GM19395 (cell line): ENCODE results near the gene SNORC.

Experiments
- ATAC-seq: cut with Tn5 transposase; IDR thresholded peaks from one replicate; pipeline ENCODE4 v1.9.1; 2021; ENCODE audit warnings: mild to moderate bottlenecking, moderate library complexity; ENCODE audit not compliant: unreplicated experiment

The SNORC gene

DNA sequence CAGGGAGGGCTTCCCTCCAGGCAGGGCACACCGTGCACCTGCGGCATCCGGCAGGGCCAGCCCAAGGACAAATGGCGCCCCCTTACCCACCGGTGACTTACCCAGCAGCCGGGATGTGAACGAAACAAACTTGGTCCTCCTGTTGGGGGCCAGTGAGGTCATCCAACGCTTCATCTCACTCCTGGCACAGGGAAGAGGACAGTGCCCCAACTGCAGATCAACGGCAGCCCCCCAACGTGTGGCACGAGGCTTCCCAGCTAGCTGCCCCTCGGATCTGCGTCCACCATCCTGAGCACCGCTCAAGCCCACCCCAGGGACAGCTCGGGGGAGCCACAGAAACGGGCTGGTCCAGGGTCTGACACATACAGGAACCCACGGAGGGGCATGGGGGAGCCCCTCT, 12.0 kb downstream of the SNORC start:
- no peak for ATAC-seq

GRCh38 chr2:232882505-232883115, 12.5 kb downstream of the SNORC start:
- no peak for ATAC-seq

DNA sequence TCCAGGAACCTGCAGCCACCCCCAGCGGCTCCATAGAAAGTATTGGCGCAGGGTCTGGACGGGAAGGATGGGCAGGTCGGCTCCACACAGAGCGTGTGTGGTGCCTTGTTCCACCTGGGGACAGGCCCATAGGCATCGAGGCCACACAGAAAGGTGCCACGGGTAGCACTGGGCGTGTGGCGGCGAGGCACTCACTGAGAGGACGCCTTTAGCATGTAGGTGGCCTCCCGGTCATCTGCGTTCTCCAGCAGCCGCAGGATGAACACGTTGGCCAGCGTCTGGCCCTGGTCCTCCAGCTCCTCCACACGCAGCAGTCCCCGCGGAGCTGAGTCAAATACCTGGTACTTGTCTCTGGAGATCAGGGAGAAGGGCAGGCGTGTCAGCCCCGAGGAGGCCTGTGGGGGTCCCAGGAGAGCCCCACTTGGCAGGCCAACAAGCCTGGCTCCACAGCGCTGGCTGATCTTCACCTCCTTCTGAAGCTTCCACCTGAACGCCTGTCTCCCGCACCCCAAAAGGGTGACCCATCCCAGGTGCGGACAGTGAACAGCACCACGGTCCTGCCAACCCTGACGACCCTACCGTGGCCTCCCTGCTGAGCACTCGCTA, 13.2 kb downstream of the SNORC start:
- no peak for ATAC-seq

DNA sequence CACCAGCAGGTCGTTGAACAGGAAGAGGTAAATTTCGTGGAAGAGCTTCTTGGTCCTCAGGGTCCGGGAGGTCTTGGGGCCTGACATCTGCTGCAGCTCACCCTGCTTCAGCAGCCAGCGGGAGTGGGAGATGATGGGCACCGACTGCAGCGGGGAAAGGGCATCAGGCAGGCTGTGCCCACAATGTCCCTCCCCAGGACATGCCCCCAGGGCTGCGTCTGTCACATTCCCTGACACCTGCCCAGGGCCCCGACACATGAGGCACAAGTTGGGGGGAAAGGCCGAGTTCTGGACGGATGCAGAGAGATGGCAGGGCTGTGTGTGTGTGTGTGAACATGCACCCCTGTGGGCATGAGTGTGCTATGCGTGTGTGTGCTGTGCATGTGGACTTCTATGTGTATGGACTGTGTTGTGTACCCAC, 13.9 kb downstream of the SNORC start:
- ATAC-seq: no peak

GRCh38 chr2:232884549-232885263, 14.6 kb downstream of the SNORC start:
- no peak for ATAC-seq

GRCh38 chr2:232885264-232885961, 15.3 kb downstream of the SNORC start:
- ATAC-seq: no peak

DNA sequence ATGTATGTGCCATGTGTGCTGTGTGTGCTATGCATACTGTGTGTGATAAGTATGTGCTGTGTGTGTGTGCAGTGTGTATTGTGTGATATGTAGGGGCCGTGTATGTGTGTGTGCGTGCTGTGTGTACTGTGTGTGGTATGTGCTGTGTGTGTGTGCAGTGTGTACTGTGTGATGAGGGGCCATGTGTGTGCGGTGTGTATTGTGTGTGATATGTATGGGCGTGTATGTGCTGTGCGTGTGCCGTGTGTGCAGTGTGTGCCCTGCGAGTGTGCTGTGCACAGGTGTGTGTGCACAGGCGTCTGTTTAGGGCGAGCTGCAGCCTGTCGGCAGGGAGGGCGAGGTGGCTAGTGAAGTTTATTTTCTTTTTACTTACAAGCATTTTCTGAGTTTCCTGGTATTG, 16.1 kb downstream of the SNORC start:
- ATAC-seq: no peak

DNA sequence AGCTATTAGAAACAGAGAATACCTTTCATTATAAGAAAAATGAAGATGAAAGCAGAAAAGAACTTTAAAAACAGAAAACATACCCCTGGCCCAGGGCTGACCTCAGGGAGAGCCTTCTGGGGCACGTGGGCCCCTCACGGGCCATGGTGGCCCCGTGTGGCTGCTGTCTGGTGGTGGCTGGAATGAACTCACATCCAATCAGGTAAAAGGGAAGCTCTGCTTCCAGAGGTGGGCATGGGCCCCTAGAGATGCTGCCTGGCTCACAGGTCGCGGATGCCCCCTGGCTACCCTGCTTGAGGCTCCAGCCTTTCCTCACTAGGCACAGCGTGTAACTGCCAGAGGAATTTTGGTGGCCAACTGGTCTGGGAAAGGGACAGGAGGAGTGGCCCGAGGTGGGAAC, 16.6 kb downstream of the SNORC start:
- ATAC-seq: no peak

- no peak for ATAC-seq
Measured at GRCh38 chr2:232887171-232887850, 17.2 kb downstream of the SNORC start.

DNA sequence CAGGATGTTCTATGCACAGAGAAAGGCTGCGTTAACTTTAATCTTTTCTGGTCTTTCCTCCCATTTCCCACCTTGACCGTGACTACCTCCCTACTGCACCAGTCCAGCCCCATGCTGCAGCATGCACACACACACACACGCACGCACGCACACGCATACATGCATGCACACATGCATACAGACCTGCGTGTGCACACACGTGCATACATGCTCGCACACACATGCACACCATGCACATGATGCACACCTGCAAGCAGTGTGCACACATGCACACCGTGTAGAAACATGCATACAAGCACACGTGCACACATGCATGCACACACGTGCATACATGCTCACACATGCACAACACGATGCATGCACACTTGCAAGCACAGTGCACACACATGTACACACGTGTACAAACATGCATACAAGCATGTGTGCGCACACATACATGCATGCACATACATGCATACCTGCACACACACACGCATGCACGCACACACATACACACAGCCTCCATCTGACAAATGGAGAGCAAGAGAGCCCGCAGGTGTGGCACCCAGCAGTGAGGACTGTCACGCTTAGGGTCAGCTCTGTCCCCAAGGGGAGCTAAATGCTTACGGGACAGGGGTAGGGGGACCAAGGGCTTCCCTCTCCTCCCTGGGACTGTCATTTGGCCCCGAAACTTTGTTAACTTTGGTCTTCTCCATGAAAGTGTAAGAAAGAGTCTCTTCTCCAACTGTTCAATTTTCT, 18.2 kb downstream of the SNORC start:
- no peak for ATAC-seq

GRCh38 chr2:232888839-232889529, 18.9 kb downstream of the SNORC start:
- no peak for ATAC-seq

DNA sequence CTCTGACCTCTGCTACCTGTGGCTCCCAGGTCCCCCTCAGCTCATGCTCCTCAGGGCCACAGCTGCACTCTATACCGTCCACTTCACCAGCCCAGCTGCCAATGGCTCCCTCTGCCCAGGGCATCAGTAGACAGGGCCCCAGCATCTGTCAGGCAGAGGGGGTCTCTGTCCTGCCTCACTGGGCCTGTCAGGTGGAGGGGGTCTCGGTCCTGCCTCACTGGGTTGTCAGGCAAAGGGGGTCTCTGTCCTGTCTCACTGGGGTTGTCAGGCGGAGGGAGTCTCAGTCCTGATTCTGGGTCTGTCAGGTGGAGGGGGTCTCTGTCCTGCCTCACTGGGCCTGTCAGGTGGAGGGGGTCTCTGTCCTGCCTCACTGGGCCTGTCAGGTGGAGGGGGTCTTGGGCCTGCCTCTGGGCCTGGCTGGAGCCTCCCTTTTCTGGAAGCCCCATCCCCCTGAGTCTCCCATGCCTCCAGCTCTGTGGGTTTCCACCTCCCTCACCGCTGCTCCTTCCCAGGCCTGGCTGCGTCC, 19.9 kb downstream of the SNORC start:
- ATAC-seq: no peak

DNA sequence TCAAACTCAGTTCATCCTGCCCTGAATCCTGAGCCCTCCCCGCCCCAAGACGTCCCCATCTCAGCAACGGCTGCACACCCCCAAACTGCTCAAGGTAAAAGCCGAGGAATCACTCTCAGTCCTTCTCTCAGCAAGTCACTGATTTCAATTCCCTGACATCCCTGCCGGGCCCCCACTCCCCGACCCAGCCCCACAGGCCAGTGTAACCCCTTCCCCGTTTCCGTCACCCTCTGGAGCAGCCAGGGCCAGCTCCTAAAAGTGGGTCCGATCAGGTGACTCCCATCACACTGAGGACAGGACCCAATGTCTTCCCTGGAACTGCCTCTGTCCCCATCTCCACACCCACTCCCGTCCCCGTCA, 20.5 kb downstream of the SNORC start:
- no peak for ATAC-seq

DNA sequence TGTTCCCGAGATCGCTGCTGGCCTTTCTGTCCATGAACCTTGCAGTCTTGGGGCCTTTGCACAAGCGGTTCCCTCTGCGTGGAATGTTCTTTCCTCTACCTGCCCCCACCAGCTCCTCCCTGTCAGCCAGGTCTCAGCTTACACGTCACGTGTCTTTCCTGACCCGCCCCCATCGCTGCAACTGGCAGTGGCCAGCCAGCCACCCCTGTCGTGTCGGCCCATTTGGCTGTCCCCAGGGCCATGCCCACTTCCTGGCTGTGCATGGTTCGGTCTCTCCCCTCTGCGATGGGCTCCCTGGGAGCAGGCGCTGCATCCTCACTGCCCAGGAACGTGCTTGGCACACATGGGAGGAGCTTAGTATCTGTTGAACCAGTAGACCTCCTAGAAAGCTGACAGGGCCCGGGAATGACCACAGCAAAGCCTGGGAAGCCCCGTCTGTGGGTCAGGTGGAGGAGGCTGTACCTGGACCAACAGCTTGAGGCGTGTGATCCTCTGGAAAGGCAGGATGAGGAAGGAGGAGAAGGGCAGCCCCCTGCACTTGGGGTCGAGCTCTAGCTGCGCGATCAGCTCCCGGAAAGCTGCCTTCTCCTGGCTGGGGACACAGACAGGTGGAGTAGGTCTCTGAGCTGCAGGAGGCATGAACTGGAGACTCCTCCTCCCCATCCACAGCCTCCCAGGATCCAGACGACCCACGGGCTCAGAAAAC, 21.0 kb downstream of the SNORC start:
- ATAC-seq: no peak

- no peak for ATAC-seq
Measured at GRCh38 chr2:232891621-232892071, 21.6 kb downstream of the SNORC start.

DNA sequence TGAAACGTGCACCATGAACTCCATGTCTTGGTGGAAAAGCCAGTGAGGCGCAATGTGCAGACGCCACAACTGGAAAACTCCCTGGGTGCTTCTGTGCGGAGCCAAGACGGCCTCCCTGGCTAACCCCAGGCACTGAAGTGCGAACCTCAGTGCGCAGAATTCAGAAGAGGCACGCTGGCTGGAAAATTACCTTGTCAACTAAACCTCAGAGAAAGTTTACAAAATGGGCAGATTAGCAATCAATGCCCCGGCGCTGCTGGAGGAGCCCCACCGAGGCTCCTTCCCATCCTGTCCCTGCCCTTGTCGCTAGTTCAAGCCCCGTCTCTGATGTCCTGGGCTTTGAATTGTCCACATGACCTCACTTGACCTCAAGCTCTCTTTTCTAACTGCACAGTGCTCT, 22.2 kb downstream of the SNORC start:
- ATAC-seq: no peak

GRCh38 chr2:232892843-232893242, 22.8 kb downstream of the SNORC start:
- ATAC-seq: no peak

DNA sequence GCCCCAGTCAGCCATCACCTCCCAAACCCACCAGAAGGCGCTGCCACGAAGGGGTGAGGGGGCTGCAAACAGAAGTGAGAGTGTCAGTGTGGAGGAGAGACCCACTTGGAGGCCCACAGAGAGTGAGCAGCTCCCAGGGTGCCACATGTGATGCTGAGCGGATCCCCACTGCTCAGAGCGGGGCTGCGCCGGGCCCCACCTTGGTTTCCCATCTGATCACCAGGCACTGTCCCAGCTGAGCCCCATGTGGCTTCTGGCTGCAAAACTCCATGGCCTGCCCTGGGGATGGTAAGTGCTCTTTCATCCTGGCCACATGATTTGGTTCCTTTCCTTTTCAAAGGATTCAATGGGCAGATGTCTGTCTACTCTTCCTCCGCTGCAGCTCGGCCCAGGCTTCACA, 23.8 kb downstream of the SNORC start:
- no peak for ATAC-seq

GRCh38 chr2:232894251-232894650, 24.2 kb downstream of the SNORC start:
- ATAC-seq: no peak
